Breast epithelium (tissue), 3 donors: ENCODE measurements around the gene ABCC10.

Experiments
- CTCF ChIP-seq, 3 donors: fragments of 450-650 bp; IDR thresholded peaks; one replicate each; pipeline ENCODE4 v1.5.1; 2016 to 2017; ENCODE audit warnings: antibody characterized with exemption in 3 of 3, mild to moderate bottlenecking in 3 of 3, moderate library complexity in 3 of 3
- POLR2A ChIP-seq: fragments of 450-650 bp; IDR thresholded peaks from one replicate; pipeline ENCODE4 v1.6.1; 2016; ENCODE audit warnings: antibody characterized with exemption, mild to moderate bottlenecking, moderate library complexity
- POLR2AphosphoS5 ChIP-seq, 3 donors: sonication (generic); formaldehyde crosslinking; IDR thresholded peaks; one replicate each; pipeline ENCODE4 v1.6.1; 2017; ENCODE audit warnings: antibody characterized with exemption in 3 of 3

- TF ChIP-seq CTCF (IDR thresholded peaks at IDR 0.05) (no peak), POLR2A (no peak), POLR2AphosphoS5 (IDR thresholded peaks at IDR 0.05) (no peak)
Measured at GRCh38 chr6:43428874-43429273, 1.5 kb downstream of the ABCC10 start.
